AG09319 (cell line): ENCODE results near the gene AADACL4.
A peak's percentile ranks its signal among the peaks of the same experiment; 100 is the strongest.
"Not testable (repeated sequence)": the region's sequence is repeated elsewhere in the genome, so short reads cannot be mapped to it uniquely, and the experiment has no call there.

Experiments used
- DNase-seq: peaks from one replicate; pipeline ENCODE4 v3.0.0-alpha.2; 2010; ENCODE audit warnings: low read depth; ENCODE audit errors: extremely low read depth
- TF ChIP-seq, protein P1 (sequence below): IDR thresholded peaks from 2 replicates; pipeline ENCODE4 v1.5.1; 2011; ENCODE audit warnings: low read depth, mild to moderate bottlenecking, inconsistent platforms, low read length, moderate library complexity

Gene AADACL4

GRCh38 chr1:12656575-12656974, 12.7 kb downstream of the AADACL4 start:
- TF ChIP-seq, protein P1, sequence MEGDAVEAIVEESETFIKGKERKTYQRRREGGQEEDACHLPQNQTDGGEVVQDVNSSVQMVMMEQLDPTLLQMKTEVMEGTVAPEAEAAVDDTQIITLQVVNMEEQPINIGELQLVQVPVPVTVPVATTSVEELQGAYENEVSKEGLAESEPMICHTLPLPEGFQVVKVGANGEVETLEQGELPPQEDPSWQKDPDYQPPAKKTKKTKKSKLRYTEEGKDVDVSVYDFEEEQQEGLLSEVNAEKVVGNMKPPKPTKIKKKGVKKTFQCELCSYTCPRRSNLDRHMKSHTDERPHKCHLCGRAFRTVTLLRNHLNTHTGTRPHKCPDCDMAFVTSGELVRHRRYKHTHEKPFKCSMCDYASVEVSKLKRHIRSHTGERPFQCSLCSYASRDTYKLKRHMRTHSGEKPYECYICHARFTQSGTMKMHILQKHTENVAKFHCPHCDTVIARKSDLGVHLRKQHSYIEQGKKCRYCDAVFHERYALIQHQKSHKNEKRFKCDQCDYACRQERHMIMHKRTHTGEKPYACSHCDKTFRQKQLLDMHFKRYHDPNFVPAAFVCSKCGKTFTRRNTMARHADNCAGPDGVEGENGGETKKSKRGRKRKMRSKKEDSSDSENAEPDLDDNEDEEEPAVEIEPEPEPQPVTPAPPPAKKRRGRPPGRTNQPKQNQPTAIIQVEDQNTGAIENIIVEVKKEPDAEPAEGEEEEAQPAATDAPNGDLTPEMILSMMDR, result no peak
- DNase-seq, result no peak

DNA sequence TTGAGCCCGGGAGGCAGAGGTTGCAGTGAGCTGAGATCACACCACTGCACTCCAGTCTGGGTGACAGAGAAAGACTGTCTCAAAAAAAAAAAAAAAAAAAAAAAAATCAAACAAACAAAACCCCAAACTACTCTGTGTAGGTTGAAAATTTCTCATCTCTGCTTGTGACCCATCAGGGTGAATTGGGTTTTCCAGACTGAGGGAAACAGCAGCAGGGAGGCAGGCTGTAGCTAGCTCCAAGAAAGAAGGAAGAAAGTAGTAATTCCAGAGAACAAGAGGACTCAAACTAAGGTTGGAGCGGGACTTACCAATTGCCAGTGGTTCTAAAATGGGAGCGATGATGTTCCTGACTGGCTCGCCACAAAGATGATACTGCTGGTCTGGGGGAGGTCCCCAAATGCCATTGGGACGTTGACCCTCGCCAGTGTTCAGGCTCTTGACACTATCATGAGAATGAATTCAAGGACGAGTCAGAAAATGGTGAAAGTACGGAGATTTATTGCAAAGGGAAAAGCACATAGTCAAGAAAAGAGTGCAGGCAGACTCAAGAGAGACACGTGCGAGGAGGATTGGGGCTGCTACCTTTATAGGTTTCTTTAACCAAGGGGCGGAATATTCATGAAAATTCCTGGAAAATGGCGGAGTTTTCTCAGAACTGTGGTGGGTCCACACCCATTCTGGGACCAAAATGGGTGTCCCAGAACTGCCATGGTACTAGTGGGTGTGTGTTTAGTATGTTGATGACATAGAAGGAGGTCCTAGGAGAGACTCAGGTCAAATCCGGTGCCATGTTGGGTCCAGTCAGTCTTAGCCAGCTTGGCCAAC, 13.4 kb downstream of the AADACL4 start:
- TF ChIP-seq, protein P1, result no peak
- DNase-seq, result no peak

DNA sequence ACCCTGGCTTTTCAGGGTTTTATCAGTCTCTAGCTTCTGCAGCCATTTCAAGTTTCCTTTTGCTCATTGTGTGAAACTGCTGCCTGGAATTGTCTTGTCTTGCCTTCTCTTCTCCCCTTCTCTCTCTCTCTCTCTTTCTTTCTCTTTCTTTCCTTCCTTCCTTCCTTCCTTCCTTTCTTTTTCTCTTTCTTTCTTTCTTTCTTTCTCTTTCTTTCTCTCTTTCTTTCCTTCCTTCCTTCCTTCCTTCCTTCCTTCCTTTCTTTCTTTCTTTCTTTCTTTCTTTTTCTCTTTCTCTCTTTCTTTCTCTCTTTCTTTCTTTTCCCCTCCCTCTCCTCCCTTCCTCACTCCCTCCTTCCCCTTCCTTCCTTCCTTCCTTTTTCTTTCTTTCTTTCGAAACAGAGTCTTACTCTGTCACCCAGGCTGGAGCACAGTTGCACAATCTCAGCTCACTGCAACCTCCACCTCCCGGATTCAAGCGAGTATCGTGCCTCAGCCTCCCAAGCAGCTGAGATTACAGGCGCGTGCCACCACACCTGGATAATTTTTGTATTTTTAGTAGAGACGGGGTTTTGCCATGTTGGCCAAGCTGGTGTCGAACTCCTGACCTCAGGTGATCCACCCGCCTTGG, 14.1 kb downstream of the AADACL4 start:
- not testable (repeated sequence) for DNase-seq

GRCh38 chr1:12658531-12659453, 14.9 kb downstream of the AADACL4 start:
- peak; percentile 41 for DNase-seq
- TF ChIP-seq, protein P1, result peak; percentile 89

- no peak for DNase-seq
- TF ChIP-seq, protein P1, result no peak
Observed at GRCh38 chr1:12661606-12662219, 17.8 kb downstream of the AADACL4 start.

- TF ChIP-seq, protein P1, result no peak
- DNase-seq, result no peak
Observed at GRCh38 chr1:12662556-12662955, 18.7 kb downstream of the AADACL4 start.

- no peak for DNase-seq
Observed at GRCh38 chr1:12665511-12665910, 21.6 kb downstream of the AADACL4 start.

More at GRCh38 chr1:12665511-12665910, 21.6 kb downstream of the AADACL4 start:
- TF ChIP-seq, protein P1, result no peak
